GM12891 (cell line): Measurements from ENCODE around the gene FAM149A.
A peak's percentile ranks its signal among the peaks of the same experiment; 100 is the strongest.

ENCODE experiments used
- DNase-seq: peaks from one replicate; pipeline ENCODE4 v3.0.0; 2011; ENCODE audit warnings: low spot score; ENCODE audit not compliant: insufficient read length
- FAIRE-seq: peaks from 2 replicates; lab custom pipeline; 2011; peaks lifted over from hg19 to GRCh38; lab: Jason Lieb, UNC
- PAX5 ChIP-seq: IDR thresholded peaks from 2 replicates; pipeline ENCODE4 v1.6.1; 2011; ENCODE audit warnings: low read length, moderate library complexity, mild to moderate bottlenecking; ENCODE audit not compliant: insufficient read depth, severe bottlenecking
- POLR2A ChIP-seq: IDR thresholded peaks from 2 replicates; pipeline ENCODE4 v1.6.1; 2011; ENCODE audit warnings: low read depth, low read length, control low read depth
- POLR2AphosphoS5 ChIP-seq: IDR thresholded peaks from 2 replicates; pipeline ENCODE4 v1.6.1; 2011; ENCODE audit warnings: low read depth, low read length, control low read depth
- POU2F2 ChIP-seq: IDR thresholded peaks from 2 replicates; pipeline ENCODE4 v1.6.1; 2011; ENCODE audit warnings: low read depth, mild to moderate bottlenecking, control low read depth, low read length, moderate library complexity
- SPI1 ChIP-seq: IDR thresholded peaks from 2 replicates; pipeline ENCODE4 v1.6.1; 2011; ENCODE audit warnings: low read depth, low read length, control low read depth
- TAF1 ChIP-seq: IDR thresholded peaks from 2 replicates; pipeline ENCODE4 v1.6.1; 2011; ENCODE audit warnings: low read depth, low read length, control low read depth

The FAM149A gene

GRCh38 chr4:186169945-186170802 is 65.7 kb downstream of the FAM149A start:
- no peak for DNase-seq
- no peak for TF ChIP-seq SPI1
- no peak for TF ChIP-seq POLR2AphosphoS5
- TF ChIP-seq PAX5, result no peak
- no peak for TF ChIP-seq TAF1
- no peak for TF ChIP-seq POLR2A
- FAIRE-seq, result no peak

GRCh38 chr4:186170966-186171365 is 66.5 kb downstream of the FAM149A start:
- TF ChIP-seq PAX5 (no peak), POLR2A (no peak), POU2F2 (no peak), TAF1 (no peak), POLR2AphosphoS5 (no peak), SPI1 (no peak)
- DNase-seq (no peak), FAIRE-seq (no peak)

GRCh38 chr4:186172546-186172945 is 68.0 kb downstream of the FAM149A start:
- TF ChIP-seq TAF1 (no peak), POLR2AphosphoS5 (no peak), POLR2A (no peak), POU2F2 (no peak), SPI1 (no peak), PAX5 (no peak)
- FAIRE-seq (no peak), DNase-seq (no peak)

- FAIRE-seq, result no peak
- no peak for DNase-seq
- no peak for TF ChIP-seq PAX5
- TF ChIP-seq POU2F2, result no peak
- TF ChIP-seq TAF1, result no peak
- no peak for TF ChIP-seq POLR2A
- no peak for TF ChIP-seq POLR2AphosphoS5
- TF ChIP-seq SPI1, result no peak
Observed at GRCh38 chr4:186188107-186188506, 83.6 kb downstream of the FAM149A start.

GRCh38 chr4:186189656-186190055 is 85.2 kb downstream of the FAM149A start:
- no peak for TF ChIP-seq POLR2A
- no peak for DNase-seq
- peak; percentile 16 for FAIRE-seq

GRCh38 chr4:186190581-186191199 is 86.2 kb downstream of the FAM149A start:
- DNase-seq (peak; percentile 39), FAIRE-seq (no peak)
- TF ChIP-seq PAX5 (no peak), TAF1 (no peak), POLR2A (no peak), POLR2AphosphoS5 (no peak), SPI1 (no peak), POU2F2 (no peak)

- TF ChIP-seq SPI1, result no peak
- TF ChIP-seq POLR2AphosphoS5, result peak; percentile 74
- 0 out of 2 replicates have a peak, but pooled peaks have one; percentile 5 for TF ChIP-seq POU2F2
- 0 out of 2 replicates have a peak, but pooled peaks have one; percentile 16 for TF ChIP-seq TAF1
- peak; percentile 45 for TF ChIP-seq PAX5
- peak; percentile 94 for FAIRE-seq
- DNase-seq, result peak; percentile 91
Observed at GRCh38 chr4:186191200-186192065, 86.9 kb downstream of the FAM149A start, which contains the start of gene CYP4V2. CYP4V2 (plus strand) TSS chr4:186191567; CDS start chr4:186191824, 257 bp downstream.

- TF ChIP-seq SPI1 (no peak), POLR2AphosphoS5 (no peak), PAX5 (no peak), POU2F2 (no peak), TAF1 (no peak), POLR2A (no peak)
- DNase-seq (no peak), FAIRE-seq (no peak)
Observed at GRCh38 chr4:186192066-186192612, 87.6 kb downstream of the FAM149A start.

GRCh38 chr4:186193851-186194250 is 89.3 kb downstream of the FAM149A start:
- FAIRE-seq, result no peak
- TF ChIP-seq POLR2AphosphoS5, result no peak
- TF ChIP-seq PAX5, result no peak
- no peak for TF ChIP-seq SPI1
- TF ChIP-seq POLR2A, result no peak
- no peak for TF ChIP-seq TAF1
- no peak for TF ChIP-seq POU2F2
- no peak for DNase-seq
